ENCODE results near the gene FOXJ1. TPM values are rescaled to one million over a fixed set of nuclear protein-coding genes. Genes with fewer than 3 reads are reported as not detected.

Gene FOXJ1
- total RNA-seq, 1 donor = not detected

GRCh38 chr17:76149214-76149613, 8.2 kb upstream of the FOXJ1 start:
- TF ChIP-seq, protein P1, sequence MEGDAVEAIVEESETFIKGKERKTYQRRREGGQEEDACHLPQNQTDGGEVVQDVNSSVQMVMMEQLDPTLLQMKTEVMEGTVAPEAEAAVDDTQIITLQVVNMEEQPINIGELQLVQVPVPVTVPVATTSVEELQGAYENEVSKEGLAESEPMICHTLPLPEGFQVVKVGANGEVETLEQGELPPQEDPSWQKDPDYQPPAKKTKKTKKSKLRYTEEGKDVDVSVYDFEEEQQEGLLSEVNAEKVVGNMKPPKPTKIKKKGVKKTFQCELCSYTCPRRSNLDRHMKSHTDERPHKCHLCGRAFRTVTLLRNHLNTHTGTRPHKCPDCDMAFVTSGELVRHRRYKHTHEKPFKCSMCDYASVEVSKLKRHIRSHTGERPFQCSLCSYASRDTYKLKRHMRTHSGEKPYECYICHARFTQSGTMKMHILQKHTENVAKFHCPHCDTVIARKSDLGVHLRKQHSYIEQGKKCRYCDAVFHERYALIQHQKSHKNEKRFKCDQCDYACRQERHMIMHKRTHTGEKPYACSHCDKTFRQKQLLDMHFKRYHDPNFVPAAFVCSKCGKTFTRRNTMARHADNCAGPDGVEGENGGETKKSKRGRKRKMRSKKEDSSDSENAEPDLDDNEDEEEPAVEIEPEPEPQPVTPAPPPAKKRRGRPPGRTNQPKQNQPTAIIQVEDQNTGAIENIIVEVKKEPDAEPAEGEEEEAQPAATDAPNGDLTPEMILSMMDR (IDR thresholded peaks at IDR 0.05; ENCODE audit: insufficient read depth, low read length) = no peak
- H3K4me3 ChIP-seq (ENCODE audit: low read depth, low read length) = no peak overlapping the region
- no peak for DNase-seq (ENCODE audit: low read depth)

DNA sequence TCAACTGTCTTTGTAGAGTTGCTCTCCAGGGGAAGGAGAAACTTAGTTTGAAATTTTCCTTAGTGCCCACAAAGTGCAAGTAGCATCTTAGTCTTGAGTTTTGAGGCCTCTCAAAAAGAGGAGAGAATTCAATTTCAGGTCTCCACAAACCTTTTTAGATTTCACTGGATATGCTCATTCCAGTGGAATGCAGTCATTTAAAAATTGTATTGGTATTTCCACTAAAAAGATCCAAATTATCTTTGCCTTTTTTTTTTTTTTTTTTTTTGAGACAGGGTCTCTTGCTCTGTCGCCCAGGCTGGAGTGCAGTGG, 6.9 kb upstream of the FOXJ1 start:
- H3K4me3 ChIP-seq (ENCODE audit: low read depth, low read length) = no peak overlapping the region
- TF ChIP-seq, protein P1 (IDR thresholded peaks at IDR 0.05; ENCODE audit: insufficient read depth, low read length) = no peak
- no peak for DNase-seq (ENCODE audit: low read depth)

DNA sequence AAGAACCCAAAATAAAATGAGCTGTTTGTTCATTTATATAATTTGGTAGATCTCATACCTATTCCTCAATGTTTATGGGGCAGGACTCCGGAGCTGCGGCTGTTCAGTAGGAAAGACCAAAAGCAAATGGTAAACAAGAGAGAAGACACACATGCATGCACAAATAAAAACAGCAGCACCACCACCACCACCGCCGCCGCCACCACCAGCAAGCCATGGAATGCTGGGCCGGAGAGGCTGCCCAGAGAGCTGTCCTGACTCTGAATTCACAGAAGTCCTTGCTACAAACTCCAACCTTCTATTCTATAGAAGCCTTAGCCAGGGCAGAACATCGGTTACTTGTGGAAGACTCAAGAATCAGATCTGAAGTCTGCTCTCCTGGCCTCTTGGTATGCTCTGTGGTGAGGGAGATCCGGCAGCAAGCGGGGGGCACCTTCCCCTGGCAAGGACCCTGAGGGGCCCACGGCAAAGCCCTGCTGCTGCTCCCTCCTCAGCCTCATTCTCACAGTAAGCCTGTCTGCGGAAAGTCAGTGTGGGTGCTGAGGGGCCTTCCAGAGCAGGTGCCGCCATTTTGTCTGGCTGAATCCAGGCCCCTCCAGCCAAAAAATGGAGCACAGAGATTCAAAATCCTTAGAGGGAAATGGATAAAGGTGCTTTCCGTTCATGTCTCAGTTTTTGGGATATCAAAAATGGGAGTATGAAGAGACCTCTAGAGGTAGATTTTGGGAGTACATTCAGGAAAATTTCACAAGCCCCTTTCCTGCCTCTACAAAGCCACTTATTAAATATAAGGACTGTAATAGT, 6.4 kb upstream of the FOXJ1 start:
- TF ChIP-seq, protein P1 (IDR thresholded peaks at IDR 0.05; ENCODE audit: insufficient read depth, low read length) = peak; percentile 68
- H3K4me3 ChIP-seq (ENCODE audit: low read depth, low read length) = no peak overlapping the region
- peak; percentile 59 for DNase-seq (ENCODE audit: low read depth)

- DNase-seq (ENCODE audit: low read depth) = no peak
- H3K4me3 ChIP-seq (ENCODE audit: low read depth, low read length) = no peak overlapping the region
- TF ChIP-seq, protein P1 (IDR thresholded peaks at IDR 0.05; ENCODE audit: insufficient read depth, low read length) = no peak
Observed at GRCh38 chr17:76146053-76146851, 5.2 kb upstream of the FOXJ1 start.

DNA sequence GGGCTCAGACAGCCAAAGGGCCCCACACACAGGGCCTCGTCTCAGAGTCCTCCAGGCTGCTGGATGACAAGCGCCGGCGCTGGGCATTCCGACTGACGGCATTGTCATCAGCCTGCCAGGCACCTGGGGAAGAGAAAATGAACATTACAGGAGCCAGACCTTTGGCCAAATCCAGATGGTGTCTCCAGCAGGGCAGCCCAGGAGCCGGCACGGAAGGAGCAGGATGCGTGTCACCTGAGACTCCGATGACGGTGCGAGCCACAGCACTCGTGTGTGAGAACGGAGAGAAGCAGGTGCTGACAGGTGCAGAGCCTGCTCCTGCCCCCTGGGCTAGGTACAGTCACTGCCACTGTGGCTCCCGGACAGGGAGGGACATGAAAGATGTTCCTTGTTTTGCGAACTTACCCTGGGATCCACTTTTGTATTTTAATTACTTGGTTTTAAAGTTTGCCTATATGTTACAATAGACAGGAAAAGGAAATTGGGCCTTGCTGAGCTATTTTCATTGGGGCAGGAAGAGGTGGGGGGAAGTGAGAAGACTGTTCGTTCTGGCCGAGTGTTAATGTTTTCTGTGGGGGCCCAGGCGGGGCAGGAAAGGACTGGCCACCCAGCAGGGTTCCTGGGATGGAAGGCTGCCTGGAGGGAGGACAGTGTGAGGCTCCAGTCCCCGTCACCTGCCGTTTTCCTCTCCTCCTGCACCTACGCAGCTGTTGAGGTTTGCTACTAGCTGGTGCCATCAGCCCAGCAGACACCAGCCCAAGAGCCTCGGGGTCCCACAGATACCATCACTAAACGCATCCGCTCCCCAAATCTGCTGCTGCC, 4.4 kb upstream of the FOXJ1 start:
- DNase-seq (ENCODE audit: low read depth) = no peak
- H3K4me3 ChIP-seq (ENCODE audit: low read depth, low read length) = no peak overlapping the region
- TF ChIP-seq, protein P1 (IDR thresholded peaks at IDR 0.05; ENCODE audit: insufficient read depth, low read length) = no peak

DNA sequence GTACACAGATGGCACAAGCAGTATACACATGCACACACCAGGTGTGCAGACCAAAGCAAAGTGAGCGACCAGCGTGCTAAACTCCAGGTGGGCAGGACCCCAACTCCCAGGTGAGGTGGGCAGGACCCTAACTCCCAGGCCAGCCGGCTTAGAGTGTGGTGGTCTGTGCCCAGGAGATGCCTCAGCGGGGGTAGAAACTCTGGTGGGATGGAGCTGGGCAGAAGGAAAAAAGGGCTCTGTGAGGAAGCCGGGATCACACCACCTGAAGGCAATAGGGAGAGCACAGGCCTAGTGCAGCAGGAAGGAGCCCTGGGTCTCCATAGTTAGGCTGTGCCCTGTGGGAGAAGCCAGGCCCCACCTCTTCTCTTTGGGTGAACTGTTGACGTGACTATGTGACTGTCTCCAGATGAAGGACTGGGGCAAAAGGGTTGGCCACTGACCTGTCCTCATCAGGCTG, 1.6 kb upstream of the FOXJ1 start:
- DNase-seq (ENCODE audit: low read depth) = no peak
- no peak overlapping the region for H3K4me3 ChIP-seq (ENCODE audit: low read depth, low read length)
- TF ChIP-seq, protein P1 (IDR thresholded peaks at IDR 0.05; ENCODE audit: insufficient read depth, low read length) = no peak

Data from fibroblast of the aortic adventitia (primary cell).